Activated CD4-positive, alpha-beta T cell treated with anti-CD3 and anti-CD28 coated beads, Interleukin-2, amount 50 U/mL, for 16 hours (primary cell): ENCODE data around the gene FA2H.
A peak's percentile ranks its signal among the peaks of the same experiment; 100 is the strongest.
"Not testable (repeated sequence)": the region's sequence is repeated elsewhere in the genome, so short reads cannot be mapped to it uniquely, and the experiment has no call there.

Experiments
- DNase-seq: peaks from one replicate; pipeline ENCODE4 v3.0.0-alpha.2; 2020

The FA2H gene

DNA sequence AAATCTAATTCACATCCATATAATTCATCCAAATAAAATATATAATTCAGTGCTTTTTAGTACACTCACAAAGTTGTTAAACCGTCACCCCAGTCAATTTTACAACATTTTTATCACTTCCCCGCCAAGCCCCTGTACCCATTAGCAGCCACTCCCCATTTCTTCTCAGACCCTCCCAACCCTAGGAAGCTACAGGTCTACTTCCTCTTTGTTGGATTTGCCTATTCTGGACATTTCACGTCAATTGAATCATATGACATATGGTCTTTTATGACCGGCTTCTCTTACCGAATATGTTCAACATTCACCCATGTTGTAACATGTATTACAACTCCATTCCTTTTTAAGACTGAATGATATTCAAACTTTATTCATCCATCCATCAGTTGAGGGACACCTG, 54.0 kb downstream of the FA2H start:
- no peak for DNase-seq

GRCh38 chr16:74718741-74719610, 55.6 kb downstream of the FA2H start:
- DNase-seq = no peak

DNA sequence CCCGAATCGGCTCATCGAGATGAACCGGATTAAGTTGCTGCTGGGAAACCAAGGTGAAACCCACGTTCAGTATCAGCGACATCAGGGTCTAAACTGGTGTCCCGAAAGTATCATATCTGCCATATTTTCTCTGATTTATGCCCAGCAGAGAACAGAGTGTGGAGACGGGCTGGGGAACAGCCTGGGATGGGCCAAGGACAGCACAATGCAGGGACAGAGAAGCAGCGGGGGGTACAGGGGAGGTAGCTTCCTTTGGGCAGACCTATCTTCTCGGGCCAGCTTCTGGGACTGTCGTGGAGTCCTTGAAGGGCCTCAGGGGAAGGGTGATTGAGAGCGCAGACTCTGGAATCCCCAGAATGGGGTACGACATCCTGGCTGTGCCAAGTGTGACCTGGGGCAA, 56.5 kb downstream of the FA2H start:
- DNase-seq = no peak

DNA sequence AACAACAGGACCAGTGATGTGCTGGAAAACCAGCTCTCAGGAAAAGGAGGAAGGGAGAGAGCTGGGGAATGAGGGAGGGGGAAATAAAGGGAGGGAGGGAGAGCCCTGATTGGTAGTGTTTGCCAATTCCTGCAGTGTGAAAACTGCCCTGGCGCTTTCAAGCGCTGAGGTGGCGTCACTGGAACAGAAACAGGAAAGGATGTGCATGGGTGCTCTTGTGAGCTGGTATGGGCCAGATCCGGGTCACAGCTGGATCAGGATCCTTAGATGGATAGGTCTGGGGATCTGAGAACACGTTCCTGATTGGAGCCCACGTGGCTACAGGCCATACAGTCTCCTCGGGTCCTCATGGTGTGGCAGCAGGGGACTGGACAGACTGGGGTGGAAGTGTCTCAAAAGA, 57.3 kb downstream of the FA2H start:
- no peak for DNase-seq

GRCh38 chr16:74716355-74716754, 58.3 kb downstream of the FA2H start:
- no peak for DNase-seq

- no peak for DNase-seq
Observed at GRCh38 chr16:74713876-74714275, 60.7 kb downstream of the FA2H start.

- no peak for DNase-seq
Observed at GRCh38 chr16:74713325-74713724, 61.3 kb downstream of the FA2H start.

GRCh38 chr16:74711938-74712337, 62.7 kb downstream of the FA2H start:
- no peak for DNase-seq

DNA sequence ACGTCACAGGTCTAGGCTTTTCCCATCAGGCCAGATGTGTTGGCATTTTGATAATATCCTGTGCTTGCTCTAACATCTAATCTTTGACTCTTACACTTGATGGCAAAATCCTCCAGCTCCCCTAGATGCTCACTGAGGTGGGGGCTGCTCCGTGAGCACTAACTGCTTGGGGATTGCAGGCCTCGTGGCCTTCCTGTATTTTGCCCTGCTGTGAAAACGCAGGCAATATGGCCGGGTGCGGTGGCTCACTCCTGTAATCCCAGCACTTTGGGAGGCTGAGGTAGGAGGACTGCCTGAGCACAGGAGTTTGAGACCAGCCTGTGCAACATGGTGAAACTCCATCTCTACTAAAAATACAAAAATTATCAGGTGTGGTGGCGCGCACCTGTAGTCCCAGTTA, 64.2 kb downstream of the FA2H start:
- DNase-seq = no peak

DNA sequence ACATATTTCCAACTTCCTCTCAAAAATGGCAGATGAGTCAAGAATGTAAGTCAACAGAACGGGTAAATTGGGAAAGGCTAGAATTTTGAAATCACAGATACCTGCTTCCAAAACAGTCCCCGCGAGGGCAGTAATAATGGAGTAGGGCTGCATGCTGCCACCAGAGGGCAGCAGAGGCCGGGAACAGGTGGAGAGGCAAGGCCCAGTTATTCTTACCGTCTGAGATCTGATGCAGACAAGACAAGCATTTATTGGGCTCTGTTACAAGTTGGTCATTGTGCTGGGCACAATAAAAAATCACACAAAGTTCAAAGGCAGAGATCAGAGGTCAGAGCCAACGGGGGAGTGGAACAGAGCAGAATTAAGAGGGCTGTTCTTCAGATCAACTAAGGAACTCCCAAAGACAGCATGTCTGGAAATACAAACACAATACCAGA, 65.2 kb downstream of the FA2H start:
- peak; percentile 83 for DNase-seq

DNA sequence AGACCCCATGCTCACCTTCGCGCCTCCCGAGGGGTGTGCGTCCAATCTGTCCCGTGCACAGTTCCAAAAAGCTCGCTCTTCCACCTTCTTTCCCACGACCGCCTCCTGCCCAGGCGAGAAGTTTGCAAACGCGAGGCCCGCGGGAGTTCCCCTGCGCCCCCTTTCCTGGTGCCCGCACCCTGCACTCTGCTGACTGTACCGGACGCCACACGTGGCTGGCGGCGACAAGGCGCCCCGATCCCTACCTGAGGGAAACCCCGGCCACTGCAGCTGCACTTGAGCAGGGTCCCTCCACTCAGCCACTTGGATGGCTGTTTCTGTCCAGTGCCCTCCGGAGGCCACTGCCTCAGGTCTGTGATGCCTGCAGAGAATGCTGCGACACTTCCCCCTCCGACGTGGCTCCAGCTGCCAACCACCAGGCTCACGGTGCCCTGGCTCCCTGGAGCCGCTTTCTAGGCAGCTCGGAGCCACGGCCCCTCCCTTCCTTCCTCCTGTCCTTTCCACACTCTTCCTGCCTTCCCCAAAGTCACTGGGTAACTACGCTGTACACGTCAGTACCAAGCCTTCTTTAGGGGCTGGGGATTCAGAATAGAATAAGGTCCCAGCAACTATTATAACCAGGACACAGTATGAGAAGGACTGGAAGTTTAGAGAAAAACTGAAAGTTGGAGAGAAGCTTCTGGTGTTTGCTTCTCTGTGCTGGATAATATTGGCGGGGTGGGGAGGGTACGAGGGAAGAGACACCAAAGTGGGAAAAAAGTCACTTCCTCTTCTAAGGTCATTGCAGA, 74.0 kb downstream of the FA2H start, which contains the start of gene MLKL:
Gene MLKL, minus strand, starts transcription at position 425 of the 788 bp plus-strand sequence. CDS start 5,105 bp downstream, outside the sequence.
- peak; percentile 62 for DNase-seq

DNA sequence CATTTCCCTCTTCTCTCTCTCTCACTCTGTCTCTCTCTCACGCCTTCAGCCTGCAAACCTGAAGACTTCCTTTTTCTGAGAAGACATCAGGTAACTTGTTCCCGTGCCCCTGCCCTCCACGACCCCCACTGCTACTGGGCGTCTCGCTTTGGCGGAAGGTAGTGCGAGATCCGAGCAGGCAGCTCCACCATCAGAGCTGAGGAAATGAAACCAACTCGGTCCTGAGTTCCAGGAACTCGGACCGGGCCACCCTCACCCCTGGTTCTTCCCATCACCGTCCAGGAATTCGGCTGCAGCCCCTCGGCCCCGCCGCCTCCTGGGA, 74.5 kb downstream of the FA2H start:
- peak; percentile 37 for DNase-seq

- DNase-seq = peak; percentile 15
Observed at GRCh38 chr16:74699666-74700065, 75.0 kb downstream of the FA2H start.

DNA sequence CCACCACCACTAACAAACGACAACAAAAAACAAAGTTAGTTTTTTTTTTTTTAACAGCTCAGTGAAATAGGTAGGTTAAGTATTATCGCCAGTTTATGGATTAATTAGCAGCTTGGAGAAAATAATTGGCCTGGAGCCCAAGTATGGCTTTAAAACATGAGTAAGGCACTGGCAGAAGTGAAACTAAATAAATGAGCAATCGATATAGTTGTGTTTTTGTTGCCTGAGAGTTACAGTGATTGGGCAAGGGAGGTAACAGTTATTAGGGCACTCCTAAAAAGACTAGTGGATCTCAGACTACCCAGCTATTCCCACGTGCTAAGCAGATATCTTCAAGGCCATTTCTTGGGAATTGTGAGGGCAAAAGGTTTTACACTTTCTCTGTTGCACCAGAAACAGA, 76.4 kb downstream of the FA2H start:
- peak; percentile 50 for DNase-seq

DNA sequence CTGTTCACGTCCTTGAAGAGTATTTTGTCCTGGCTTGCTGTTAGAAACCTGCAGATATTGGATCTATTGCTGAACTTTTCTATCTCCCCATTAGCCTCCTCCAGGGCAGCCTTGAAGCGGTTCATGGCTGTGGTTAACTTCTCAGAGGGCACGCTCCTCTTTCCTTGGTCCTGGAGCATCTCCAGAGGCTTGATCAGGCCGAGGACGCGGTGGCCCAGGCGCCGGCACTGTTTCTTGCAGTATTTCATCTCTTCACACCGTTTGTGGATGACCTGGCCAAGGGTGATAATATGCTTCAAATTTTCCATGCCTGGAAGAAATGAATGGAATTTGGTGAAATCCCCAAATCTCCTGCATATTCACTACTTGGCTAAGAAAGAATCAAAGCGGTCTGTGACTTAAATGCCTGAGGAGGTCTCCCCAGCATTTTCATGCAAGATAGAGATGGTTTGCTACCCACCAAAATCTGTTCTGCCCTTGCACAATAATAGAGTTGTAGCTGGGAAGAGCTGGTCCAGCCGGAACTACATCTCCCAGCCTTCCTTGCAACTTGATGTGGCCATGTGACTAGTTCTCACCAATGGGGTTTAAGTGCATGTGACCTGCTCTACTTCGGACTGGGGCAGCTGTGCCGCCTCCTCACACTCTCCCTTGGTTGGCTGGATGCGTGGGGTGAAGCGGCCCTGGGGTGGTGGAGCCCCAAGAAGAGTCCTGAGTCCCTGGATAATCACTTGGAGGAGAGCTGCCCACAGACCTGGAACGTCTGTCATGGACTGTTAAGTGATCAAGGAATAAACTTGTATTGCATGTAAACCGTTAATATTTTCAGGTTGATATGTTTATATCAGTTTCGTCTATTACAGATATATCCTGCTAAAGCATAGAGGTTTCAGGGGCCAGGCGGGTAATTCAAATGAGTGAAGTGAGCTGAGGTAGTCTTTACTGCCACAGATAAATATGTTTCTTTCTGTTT, 78.9 kb downstream of the FA2H start:
- DNase-seq = peak; percentile 90

GRCh38 chr16:74691093-74691855, 83.3 kb downstream of the FA2H start:
- no peak for DNase-seq

GRCh38 chr16:74682556-74682955, 92.1 kb downstream of the FA2H start:
- DNase-seq = no peak

GRCh38 chr16:74680681-74681080, 93.9 kb downstream of the FA2H start:
- no peak for DNase-seq

DNA sequence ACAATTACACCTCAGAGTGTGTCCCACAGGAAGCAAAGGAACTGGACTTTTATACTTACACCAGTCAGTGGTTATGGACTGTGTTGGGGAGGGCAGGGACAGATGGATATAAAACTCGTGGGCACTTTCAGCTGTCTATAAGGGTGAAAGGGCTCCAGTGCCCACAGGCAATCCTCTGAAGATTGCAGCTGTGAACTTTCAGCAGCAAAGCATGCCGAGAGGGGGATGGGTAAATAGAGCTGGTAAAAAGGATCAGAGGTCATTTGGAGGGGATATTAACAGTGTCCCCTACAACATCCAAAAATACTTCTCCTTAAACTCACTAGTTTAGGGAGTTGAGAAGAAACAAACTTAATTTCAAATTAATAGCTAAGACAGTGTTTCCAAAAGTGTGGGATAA, 94.6 kb downstream of the FA2H start:
- no peak for DNase-seq

- no peak for DNase-seq
Observed at GRCh38 chr16:74677868-74678267, 96.8 kb downstream of the FA2H start.

- no peak for DNase-seq
Observed at GRCh38 chr16:74673876-74674275, 100.7 kb downstream of the FA2H start.

DNA sequence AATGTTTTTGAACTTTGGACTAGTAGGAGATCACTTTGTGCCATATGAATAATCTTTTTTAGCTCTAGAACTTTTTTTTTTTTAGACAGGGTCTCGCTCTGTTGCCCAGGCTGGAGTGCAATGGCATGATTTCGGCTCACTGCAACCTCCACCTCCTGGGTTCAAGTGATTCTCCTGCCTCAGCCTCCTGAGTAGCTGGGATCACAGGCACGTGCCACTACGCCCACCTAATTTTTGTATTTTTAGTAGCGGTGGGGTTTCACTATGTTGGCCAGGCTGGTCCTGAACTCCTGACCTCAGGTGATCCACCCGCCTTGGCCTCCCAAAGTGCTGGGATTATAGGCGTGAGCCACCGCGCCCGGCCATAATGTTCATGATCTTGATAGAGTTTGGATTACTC, 105.7 kb downstream of the FA2H start:
- not testable (repeated sequence) for DNase-seq
